Activated naive CD8-positive, alpha-beta T cell treated with anti-CD3 and anti-CD28 coated beads, Interleukin-2, amount 50 U/mL, for 24 hours (primary cell): ENCODE data around the gene ADAM33.

Source experiments
- ATAC-seq: fragments of 150-1000 bp; cut with Tn5 transposase; one replicate; pipeline ENCODE4 v1.10.0; 2021
- DNase-seq: peaks from one replicate; pipeline ENCODE4 v3.0.0; 2021
- H3K27ac Mint-ChIP-seq: one replicate; pipeline ENCODE4 v1.8.0; 2021; ENCODE audit warnings: mild to moderate bottlenecking, mixed read lengths
- H3K27me3 Mint-ChIP-seq: one replicate; pipeline ENCODE4 v1.8.0; 2021; ENCODE audit warnings: mixed read lengths
- H3K36me3 Mint-ChIP-seq: one replicate; pipeline ENCODE4 v1.8.0; 2021; ENCODE audit warnings: low read depth, mixed read lengths
- H3K4me1 Mint-ChIP-seq: one replicate; pipeline ENCODE4 v1.8.0; 2021; ENCODE audit warnings: mixed read lengths
- H3K4me3 Mint-ChIP-seq: one replicate; pipeline ENCODE4 v1.8.0; 2021; ENCODE audit warnings: mild to moderate bottlenecking, moderate library complexity, mixed read lengths
- H3K9me3 Mint-ChIP-seq: one replicate; pipeline ENCODE4 v1.8.0; 2021; ENCODE audit warnings: mixed read lengths

Gene ADAM33

DNA sequence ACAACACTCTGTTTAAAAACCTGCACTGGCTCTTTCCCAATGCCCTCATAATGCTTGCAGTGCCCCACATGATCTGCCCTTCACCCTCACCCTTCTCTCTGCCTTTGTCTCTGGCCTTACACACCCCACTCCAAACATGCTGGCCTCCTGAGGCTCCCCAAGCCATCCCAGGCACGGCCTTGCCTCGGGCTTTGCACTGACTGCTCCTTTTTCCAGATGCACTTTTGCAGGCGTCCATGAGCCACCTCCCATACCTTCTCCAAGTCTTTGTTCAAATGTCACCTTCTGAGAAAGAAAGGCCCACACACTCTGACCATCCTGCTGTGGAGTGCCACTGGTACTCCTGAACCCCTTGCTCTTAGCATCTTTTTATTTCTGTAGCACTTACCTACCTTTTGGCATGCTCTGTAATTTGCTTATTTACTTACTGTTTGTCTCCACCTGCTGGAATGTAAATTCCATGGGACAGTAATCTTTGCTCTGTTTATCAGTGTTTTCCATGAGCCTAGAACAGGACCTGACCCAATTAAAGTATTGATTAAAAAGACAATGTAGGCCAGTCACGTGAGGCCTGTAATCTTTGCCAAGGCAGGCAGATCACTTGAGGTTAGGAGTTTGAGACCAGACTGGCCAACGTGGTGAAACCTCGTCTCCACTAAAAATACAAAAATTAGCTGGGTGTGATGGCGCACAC, 49.4 kb downstream of the ADAM33 start:
- no peak overlapping the region for H3K4me3 Mint-ChIP-seq
- no peaks in the 10 kb centered on the region for H3K4me1 Mint-ChIP-seq
- peaks cover 3% of the 10 kb centered on the region for H3K36me3 Mint-ChIP-seq
- no peak overlapping the region for H3K27ac Mint-ChIP-seq
- ATAC-seq, result no peak
- no peaks in the 10 kb centered on the region for H3K27me3 Mint-ChIP-seq
- no peak for DNase-seq
- no peaks in the 10 kb centered on the region for H3K9me3 Mint-ChIP-seq

DNA sequence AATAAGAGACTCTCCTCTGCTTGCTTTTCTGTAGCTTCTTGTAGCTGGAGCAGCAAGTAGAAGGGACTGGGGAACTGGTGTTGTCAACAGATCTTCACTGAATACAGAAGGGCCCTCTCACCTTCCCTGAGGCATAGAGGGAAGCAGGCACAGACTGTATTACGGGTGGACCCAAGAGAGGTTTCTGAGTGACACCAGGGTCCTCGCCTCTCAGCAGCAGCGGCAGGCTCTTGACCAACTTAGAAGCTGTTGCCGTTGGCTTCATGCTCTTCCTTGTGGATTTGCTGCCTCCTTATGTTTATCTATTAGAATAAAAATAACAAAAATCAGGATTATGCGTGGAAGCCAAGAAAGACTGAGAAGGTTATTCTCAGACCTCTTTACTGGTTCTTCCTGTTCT, 50.3 kb downstream of the ADAM33 start:
- peaks cover 3% of the 10 kb centered on the region for H3K36me3 Mint-ChIP-seq

DNA sequence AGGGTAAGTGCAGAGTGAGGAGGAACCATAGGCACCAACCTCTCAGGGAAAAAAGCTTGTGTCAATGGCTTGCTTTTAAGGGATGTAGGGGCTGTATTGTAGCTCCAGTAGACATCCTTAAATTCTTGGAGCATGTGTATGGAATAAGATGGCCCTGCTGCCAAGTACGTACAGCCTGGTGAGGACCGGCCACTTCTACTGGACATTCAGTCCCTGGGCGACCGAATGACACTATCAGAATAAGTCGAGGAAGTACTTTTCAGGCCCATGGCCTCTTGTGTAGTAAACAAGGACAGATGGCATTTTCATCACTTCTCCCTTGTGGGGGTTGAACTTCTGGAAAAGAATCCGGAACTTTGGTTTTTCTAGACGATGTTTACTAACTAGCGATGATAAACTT, 51.4 kb downstream of the ADAM33 start:
- DNase-seq (no peak), ATAC-seq (no peak)
- Mint-ChIP-seq H3K4me1 (no peaks in the 10 kb centered on the region), H3K4me3 (no peak overlapping the region), H3K9me3 (no peaks in the 10 kb centered on the region), H3K27ac (no peak overlapping the region), H3K27me3 (no peaks in the 10 kb centered on the region), H3K36me3 (peaks cover 4% of the 10 kb centered on the region)

More for the DNA sequence above, 50.3 kb downstream of the ADAM33 start:
- DNase-seq (no peak), ATAC-seq (no peak)
- Mint-ChIP-seq H3K4me3 (no peak overlapping the region), H3K9me3 (no peaks in the 10 kb centered on the region), H3K27me3 (no peaks in the 10 kb centered on the region), H3K27ac (no peak overlapping the region), H3K4me1 (no peaks in the 10 kb centered on the region)

DNA sequence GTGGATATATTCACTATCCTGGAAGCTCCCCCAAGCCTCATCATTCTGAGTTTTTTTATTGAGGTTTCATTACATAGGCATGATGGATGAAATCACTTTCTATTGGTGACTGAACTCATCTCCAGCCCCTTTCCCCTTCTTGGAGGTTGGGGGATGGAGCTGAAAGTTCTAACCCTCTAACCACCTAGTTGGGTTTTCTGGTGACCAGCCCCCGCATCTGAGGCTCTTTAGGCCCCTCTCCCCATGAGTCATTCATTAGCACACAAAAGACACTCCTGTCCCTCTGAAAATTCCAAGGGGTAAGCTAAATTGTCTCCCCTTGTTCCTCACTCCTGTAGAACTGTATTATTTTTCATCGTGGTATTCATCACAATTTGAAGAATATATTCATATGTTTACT, 51.9 kb downstream of the ADAM33 start:
- no peaks in the 10 kb centered on the region for H3K27me3 Mint-ChIP-seq
- H3K4me3 Mint-ChIP-seq, result no peak overlapping the region
- H3K4me1 Mint-ChIP-seq, result no peaks in the 10 kb centered on the region
- H3K27ac Mint-ChIP-seq, result no peak overlapping the region
- H3K9me3 Mint-ChIP-seq, result no peaks in the 10 kb centered on the region
- DNase-seq, result no peak
- peaks cover 4% of the 10 kb centered on the region for H3K36me3 Mint-ChIP-seq
- ATAC-seq, result no peak

DNA sequence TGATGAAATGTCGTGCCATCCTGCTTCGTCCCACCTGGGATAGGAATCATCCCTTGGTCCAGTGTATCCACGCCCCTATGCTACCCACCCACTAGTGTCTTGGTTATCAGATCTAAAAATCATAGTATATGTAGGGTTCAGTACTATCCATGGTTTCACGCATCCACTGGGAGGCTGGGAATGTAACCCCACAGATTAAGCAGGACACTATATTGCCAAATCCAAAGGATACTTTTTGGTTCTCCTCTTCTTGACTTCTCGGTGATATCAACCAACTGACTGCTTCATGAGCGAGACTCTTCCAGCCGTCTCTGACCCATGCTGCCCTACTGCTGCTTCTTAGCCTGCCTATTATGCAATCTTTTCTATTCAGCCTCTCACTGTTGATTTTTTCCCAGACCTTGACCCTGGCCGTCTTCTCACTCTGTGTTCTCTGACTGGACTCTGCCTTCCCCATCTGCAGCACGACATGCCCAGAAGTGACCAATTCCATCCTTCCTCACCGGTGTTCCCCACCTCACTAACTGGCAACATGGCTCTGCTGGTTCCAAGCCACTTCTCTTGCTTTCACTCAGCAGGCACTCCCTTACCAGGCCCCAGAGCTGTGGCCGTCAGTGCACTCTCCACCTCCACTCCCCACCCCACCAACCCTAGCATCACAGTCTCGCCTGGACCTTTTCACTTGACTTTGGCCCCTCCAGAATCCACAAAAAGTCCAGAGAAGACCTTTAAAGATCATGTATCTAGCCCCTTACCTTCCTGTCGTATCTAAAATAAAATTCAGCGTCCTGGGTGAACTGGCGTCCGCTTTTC, 53.1 kb downstream of the ADAM33 start:
- H3K27ac Mint-ChIP-seq, result no peak overlapping the region
- H3K36me3 Mint-ChIP-seq, result peaks cover 4% of the 10 kb centered on the region
- no peak overlapping the region for H3K4me3 Mint-ChIP-seq
- ATAC-seq (no peak), DNase-seq (no peak)
- no peaks in the 10 kb centered on the region for H3K4me1 Mint-ChIP-seq
- H3K9me3 Mint-ChIP-seq, result no peaks in the 10 kb centered on the region
- no peaks in the 10 kb centered on the region for H3K27me3 Mint-ChIP-seq

DNA sequence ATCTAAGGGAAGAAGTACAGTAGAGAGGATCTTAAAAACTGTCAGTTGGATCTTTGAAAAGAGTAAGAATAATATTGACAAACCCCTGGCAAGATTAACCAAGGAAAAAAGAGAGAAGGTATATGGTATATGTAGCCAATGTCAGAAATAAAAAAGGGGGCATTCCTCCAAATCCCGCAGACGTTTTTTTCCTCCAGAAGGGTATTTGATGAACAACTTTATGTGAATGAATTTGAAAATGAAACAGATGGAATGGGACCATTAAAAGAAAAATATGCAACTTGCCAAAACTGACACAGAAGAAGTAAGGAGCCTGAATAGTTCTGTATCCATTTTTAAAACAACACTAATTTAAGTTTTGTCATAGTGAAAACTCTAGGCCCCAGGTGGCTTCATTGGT, 54.3 kb downstream of the ADAM33 start:
- H3K36me3 Mint-ChIP-seq, result peaks cover 4% of the 10 kb centered on the region
- DNase-seq (no peak), ATAC-seq (no peak)
- no peak overlapping the region for H3K4me3 Mint-ChIP-seq
- no peaks in the 10 kb centered on the region for H3K4me1 Mint-ChIP-seq
- no peak overlapping the region for H3K27ac Mint-ChIP-seq
- no peaks in the 10 kb centered on the region for H3K9me3 Mint-ChIP-seq
- no peaks in the 10 kb centered on the region for H3K27me3 Mint-ChIP-seq

DNA sequence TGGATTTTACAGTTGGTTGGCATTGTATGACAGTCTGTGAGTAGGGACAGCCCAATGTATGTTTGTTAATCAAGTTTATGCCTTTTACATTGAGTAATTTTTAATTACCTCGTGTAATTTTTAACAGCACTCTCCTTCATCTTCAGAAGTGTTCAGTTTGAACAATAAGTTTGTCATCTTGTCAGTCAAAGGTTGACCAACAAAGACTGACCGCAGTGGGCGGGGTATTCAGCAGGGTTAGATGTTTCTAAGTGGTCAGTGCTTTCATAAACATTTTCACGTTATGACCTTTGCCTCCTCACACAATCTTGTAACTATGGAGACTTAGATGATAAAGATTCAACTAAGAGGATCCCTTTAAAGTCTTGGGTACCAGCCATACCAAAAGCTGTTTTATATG, 59.4 kb downstream of the ADAM33 start:
- Mint-ChIP-seq H3K4me1 (no peaks in the 10 kb centered on the region), H3K27ac (no peak overlapping the region), H3K9me3 (no peaks in the 10 kb centered on the region), H3K27me3 (no peaks in the 10 kb centered on the region), H3K4me3 (no peak overlapping the region), H3K36me3 (peaks cover 2% of the 10 kb centered on the region)
- DNase-seq, result no peak
- no peak for ATAC-seq

DNA sequence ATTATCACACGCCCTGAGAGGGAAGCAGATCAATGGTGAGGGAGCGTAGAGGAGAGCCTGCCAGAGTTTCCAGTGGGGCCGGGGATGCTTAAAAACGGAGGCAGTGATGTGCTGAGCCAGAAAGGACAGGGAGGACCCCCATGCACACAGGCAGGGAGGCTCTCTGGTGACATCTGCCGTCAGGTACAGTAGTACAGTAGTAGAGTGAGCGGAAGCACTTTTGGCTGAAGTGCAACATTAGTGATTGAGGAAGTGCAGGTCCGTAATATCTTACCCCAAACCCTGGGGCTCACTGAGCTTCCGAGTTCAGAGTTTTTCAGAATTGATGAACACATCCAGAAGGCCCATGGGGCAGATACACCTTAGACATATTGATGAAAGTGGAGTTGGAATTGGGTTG, 60.7 kb downstream of the ADAM33 start:
- H3K4me3 Mint-ChIP-seq, result no peak overlapping the region
- H3K9me3 Mint-ChIP-seq, result no peaks in the 10 kb centered on the region
- DNase-seq (no peak), ATAC-seq (no peak)
- H3K27me3 Mint-ChIP-seq, result no peaks in the 10 kb centered on the region
- H3K36me3 Mint-ChIP-seq, result no peaks in the 10 kb centered on the region
- H3K4me1 Mint-ChIP-seq, result no peaks in the 10 kb centered on the region
- no peak overlapping the region for H3K27ac Mint-ChIP-seq
